D721Med (cell line): ENCODE results near the gene CDC42EP4.
"Not testable (repeated sequence)": the region's sequence is repeated elsewhere in the genome, so short reads cannot be mapped to it uniquely, and the experiment has no call there.

Experiments used
- DNase-seq: peaks from one replicate; pipeline ENCODE4 v3.0.0; 2011; ENCODE audit warnings: low spot score; ENCODE audit not compliant: insufficient read length
- FAIRE-seq: peaks from 2 replicates; lab custom pipeline; 2011; peaks lifted over from hg19 to GRCh38; lab: Jason Lieb, UNC
- TF ChIP-seq, protein P1 (sequence below): IDR thresholded peaks from 2 replicates; pipeline ENCODE4 v1.5.1; 2012; ENCODE audit warnings: mild to moderate bottlenecking, control low read depth; ENCODE audit not compliant: insufficient read depth; ENCODE audit errors: missing control alignments

CDC42EP4 gene

DNA sequence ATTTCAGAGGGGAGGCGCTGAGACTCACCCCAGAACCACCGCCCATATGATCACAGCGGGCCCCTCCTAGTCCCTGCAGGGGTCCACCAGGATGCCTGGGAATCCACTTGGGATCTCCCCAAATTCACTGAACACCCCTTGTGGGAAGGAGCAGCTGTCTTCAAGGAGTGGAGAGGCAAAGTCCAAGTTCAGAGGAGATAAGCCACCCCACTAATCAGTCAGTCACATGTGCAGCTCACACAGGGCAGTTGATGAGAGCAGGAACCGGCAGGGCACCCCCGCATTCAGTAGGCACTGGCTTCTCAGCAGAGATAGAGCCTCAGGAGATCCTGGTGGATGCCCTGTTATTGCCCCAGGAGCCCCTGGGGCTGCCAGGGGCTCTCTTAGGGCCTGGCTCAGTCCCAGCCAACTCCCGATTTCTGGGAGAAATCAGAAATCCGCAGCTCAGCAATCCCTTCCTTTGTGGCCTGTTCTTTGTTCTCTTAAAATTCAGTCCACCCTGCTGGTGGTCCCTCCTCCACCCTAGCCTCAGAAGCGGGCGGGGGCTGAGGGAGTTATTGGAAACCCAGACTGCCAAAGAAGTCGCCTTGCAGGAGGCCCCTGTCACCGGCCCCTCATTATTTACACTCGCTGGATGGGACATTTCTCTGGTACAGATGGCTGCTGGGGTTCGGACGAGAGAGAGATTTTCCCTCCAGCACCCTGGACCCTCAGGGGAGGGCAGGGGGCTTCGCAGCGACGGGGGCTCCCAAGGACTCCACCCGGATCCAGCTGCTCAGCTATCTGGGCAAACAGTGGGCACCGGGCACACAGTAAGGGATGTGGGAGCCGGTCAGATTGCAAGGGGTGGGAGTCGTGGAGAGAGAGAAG, 1.8 kb downstream of the CDC42EP4 start:
- TF ChIP-seq, protein P1, sequence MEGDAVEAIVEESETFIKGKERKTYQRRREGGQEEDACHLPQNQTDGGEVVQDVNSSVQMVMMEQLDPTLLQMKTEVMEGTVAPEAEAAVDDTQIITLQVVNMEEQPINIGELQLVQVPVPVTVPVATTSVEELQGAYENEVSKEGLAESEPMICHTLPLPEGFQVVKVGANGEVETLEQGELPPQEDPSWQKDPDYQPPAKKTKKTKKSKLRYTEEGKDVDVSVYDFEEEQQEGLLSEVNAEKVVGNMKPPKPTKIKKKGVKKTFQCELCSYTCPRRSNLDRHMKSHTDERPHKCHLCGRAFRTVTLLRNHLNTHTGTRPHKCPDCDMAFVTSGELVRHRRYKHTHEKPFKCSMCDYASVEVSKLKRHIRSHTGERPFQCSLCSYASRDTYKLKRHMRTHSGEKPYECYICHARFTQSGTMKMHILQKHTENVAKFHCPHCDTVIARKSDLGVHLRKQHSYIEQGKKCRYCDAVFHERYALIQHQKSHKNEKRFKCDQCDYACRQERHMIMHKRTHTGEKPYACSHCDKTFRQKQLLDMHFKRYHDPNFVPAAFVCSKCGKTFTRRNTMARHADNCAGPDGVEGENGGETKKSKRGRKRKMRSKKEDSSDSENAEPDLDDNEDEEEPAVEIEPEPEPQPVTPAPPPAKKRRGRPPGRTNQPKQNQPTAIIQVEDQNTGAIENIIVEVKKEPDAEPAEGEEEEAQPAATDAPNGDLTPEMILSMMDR, result no peak
- DNase-seq, result no peak
- no peak for FAIRE-seq

DNA sequence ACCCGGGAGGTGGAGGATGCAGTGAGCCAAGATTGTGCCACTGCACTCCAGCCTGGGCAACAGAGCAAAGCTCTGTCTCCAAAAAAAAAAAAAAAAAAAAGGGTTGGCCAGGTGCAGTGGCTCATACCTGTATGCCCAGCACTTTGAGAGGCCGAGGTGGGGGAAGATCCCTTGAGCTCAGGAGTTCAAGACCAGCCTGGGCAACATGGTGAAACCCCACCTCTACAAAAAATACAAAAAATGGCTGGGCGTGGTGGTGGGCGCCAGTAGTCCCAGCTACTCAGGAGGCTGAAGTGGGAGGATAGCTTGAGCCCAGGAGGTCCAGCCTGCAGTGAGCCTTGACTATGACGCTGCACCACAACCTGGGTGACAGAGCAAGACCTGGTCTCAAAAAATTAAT, 2.8 kb downstream of the CDC42EP4 start:
- not testable (repeated sequence) for DNase-seq, FAIRE-seq

DNA sequence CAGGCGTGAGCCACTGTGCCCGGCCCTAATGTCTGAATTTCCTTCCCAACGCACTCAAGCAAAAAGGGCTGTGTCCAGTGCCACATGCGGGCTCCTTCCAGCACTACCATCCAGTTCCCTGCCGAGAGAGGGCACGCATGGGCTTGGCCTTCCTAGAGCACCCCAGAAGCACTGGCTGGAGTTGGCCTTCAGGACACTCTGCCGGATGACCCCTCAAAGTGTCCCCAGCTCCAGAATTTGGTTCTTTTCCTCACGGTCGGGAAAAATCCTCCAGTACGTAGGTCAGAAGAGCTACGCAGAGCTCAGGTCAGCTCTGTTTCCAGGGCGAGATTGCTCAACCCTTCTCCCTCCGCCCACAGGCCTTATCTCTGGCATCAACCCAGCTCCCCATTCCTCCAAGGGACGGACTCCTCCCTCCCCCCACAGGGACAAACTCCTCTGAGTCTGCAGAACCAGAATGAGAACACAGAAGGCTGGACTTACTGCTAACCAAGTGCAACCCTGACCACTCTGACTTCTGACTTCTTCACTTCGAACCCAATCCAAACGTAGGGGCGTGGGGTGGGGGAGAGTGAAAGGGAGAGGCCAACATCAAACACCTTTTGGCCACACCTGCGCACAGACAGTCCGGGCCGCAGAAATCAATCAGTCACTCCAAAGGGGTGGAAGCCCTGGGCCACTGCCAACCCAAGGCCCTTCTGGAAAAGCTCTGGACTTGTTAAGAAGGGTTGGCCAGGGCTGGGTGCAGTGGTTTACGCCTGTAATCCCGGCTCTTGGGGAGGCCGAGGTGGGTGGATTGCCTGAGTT, 3.6 kb downstream of the CDC42EP4 start:
- no peak for FAIRE-seq
- no peak for DNase-seq
- TF ChIP-seq, protein P1, result no peak

DNA sequence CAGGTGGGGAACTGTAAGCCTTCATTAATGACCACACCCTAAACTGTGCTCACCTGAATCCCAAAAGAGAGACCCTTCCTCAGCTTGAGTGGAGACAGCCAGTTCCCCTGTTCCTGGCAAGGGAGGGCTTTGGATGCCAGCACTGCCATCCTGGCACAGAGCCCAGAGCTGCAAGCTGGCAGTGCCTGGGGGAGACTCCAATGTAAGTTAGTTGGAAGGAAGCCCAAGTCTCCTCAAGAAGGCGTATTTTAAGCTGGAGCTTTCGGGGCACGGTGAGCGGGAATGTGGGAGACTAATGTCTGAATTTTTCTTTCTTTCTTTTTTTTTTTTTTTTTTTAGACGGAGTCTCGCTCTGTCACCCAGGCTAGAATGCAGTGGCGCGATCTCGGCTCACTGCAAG, 4.7 kb downstream of the CDC42EP4 start:
- TF ChIP-seq, protein P1, result no peak
- FAIRE-seq (no peak), DNase-seq (no peak)

DNA sequence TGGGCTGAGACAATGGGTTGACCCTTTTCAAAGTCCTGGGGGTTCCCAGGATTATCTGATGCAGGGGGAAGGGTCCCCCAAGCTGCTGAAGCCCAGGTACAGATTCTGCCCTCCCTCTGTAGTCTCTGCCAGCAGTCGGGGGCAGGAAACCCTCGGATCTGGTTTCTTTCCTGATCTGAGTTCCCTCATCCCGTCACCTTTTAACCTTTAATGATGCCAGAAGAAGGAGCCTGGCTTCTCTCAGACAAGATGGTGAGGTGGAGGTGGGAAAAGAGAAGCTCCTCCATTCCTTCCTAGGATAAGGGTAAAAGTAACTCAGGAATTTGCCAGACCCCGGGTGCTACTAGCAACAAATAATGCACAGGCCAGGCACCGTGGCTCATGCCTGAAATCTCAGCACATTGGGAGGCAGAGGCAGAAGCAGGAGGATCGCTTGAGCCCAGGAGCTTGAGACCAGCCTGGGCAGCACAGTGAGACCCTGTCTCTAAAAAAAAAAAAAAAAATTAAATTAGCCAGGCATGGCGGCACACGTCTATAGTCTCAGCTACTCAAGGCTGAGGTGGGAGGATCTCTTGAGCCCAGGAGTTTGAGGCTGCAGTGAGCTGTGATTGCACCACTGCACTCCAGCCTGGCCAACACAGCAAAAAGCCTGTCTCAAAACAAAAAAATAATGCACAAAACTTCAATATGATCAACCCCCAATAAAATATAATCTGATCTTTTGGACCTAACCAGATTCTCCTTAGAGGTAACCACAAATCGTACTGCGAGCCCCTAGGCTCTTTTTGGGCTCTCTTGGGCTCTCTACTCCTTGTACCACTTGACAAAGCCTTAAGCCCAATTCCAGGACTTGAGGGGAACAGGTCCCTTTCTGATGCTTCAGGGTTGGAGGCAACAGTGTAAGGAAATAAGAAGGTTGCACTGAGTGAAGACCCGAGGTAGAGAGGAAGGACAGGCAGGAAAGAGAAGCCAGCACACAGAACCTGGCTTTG, 5.7 kb downstream of the CDC42EP4 start:
- DNase-seq, result no peak
- no peak for FAIRE-seq
- TF ChIP-seq, protein P1, result no peak

DNA sequence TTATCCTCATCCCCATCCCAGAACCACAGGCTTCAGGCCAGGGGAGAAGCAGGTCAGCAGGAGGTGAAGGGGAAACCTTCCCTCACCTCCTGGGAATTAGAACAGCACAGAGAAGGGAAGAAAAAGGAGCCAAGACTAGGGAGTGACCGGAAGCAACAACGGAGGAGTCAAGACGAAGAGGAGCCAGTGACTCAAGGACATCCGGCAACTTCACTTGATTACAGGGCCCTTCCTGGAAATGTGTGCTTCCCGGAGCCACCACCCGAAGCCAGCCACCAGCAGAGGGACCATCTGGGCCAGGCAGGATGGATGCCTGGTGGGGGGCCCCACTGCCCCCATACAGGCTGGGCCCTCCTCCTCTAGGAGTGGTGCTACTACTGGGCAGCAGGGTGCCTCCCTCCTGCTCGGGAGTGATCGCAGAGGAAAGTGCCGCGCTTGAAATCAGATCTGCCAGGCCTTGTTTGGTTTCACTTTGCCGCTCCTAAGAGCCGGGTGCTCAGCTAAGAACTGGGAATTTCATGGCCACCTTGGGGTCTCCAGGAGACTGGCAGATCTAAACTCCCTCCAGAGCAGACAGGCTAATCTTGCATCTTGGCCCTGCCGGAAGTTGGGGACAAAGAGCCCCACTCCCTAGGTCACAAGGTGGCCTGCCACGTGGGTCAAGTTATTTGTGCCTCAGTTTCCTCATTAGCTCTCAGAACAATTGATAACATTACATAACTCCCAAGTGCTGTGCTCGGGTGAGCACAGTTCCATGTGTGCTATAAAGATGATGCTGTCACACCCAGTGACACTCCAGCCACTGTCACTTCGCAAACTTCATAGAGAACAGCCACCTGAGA, 6.6 kb downstream of the CDC42EP4 start:
- DNase-seq (no peak), FAIRE-seq (no peak)
- TF ChIP-seq, protein P1, result no peak
